ENCODE measurements around the gene CYP8B1.
A peak's percentile ranks its signal among the peaks of the same experiment; 100 is the strongest.

Gene CYP8B1

DNA sequence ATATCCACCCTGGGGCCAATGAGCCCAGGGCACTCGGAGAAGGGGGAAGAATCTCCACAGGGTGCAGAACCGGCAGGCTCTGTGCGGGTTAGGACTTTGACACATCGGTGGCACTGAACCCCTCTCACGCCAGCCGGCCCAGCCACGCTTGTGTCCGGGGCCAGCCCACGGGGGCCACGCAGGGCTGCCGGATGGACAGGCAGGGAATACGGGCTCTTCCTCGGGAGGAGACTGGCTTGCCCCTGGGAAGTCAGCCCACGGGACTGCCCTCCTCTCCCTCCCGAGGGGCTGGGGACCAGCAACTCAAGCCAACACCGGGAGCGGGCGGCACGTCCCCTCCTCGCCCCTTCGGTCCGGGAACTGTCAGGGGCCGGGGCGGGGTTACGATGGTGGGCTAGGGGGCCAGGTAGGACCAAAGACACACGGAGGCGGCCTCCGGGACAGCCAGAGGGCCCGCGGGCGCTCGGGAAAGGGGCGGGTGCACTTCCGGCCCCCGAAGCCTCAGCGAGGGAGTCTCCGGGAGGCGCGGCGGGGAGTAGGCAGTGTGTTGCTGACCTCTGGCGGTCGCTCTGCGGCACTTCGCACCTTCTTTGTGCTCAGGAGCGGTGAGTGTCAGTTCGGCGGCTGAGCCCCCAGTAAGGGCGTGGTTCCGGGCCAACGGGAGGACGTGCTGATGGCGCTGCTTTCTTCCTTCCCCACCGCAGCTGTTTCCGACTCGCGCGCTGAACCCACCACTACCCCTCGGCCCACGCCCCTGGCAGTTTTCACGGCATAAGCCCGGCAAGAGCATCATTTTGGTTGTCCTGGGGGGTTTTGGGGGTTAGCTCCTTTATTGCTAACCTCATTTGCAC is 5.1 kb upstream of the CYP8B1 start:
- H3K27ac ChIP-seq = peak overlapping the region; percentile 64; the same call in 1 of the 2 replicates
- TF ChIP-seq, protein P1, sequence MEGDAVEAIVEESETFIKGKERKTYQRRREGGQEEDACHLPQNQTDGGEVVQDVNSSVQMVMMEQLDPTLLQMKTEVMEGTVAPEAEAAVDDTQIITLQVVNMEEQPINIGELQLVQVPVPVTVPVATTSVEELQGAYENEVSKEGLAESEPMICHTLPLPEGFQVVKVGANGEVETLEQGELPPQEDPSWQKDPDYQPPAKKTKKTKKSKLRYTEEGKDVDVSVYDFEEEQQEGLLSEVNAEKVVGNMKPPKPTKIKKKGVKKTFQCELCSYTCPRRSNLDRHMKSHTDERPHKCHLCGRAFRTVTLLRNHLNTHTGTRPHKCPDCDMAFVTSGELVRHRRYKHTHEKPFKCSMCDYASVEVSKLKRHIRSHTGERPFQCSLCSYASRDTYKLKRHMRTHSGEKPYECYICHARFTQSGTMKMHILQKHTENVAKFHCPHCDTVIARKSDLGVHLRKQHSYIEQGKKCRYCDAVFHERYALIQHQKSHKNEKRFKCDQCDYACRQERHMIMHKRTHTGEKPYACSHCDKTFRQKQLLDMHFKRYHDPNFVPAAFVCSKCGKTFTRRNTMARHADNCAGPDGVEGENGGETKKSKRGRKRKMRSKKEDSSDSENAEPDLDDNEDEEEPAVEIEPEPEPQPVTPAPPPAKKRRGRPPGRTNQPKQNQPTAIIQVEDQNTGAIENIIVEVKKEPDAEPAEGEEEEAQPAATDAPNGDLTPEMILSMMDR (conservative IDR thresholded peaks at IDR 0.05) = peak; percentile 94

DNA sequence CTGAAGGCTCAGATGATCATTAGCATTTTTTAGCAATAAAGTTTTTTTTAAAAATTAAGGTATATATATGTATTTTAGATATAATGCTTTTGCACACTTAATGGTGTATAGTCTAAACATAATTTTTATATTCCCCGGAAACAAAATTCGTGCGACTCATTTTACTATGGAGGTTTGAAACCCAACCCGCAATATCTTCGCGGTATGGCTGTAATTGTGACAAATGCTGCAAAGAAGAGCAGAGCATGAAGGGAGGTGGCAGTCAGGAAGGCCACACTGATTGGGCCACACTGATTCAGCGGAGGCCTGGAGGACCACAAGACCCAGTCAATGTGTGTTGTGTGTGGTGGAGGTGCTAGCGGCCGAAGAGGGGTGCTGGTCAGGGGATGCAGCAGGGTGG is 4.5 kb upstream of the CYP8B1 start:
- TF ChIP-seq, protein P1 (conservative IDR thresholded peaks at IDR 0.05) = no peak
- H3K27ac ChIP-seq = peak overlapping the region; percentile 64; the same call in 1 of the 2 replicates

DNA sequence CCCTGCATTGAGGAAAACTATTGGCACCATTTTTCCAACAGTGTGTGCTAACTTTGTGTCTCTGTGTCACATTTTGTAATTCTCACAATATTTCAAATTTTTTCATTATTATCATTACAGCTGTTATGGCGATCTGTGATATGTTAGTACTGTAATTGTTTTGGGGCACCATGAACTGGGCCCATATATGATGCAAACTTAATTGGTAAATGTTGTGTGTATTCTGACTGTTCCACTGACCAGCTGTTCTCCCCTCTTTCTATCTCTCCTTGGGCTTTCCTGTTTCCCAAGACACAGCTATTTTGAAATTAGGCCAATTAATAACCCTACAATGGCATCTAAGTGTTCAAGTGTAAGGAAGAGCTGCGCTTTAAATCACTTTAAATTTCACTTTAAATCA is 2.2 kb upstream of the CYP8B1 start:
- TF ChIP-seq, protein P1 (conservative IDR thresholded peaks at IDR 0.05) = no peak
- no peak overlapping the region for H3K27ac ChIP-seq

DNA sequence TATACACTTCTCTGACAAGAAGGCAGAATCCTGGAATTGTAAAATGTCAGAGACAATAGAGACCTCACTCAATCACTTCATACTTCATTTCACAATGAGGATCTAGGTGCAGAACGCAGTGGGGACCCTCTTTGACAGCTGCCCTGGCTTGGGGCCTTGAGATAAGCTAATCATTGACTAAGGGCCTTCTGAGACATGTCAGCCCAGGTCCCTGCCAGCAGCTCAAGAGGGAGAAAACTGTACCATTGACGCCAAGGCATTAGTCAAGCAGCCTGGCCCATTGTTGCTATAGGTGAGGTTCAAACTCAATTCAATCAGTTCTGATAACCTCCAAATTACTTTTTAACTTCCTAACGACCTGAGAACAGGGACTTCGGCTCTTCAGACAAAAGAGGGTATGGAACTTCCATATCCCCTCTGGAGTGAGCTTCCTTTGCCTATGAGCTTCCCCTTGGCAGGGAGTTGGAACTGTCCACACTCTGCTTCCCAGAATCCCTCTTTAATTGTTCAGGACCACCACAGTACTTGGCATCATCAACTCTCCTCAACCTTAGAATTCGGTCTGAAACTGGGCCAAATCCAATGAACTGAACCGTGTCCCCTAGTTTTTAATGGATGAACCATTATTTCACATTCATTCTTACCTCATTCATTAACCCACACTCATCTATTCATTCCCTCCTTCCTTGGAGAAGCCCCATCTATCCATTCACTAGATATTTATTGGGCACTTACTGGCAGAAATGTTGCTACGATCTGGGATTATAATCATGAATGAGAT is 1.5 kb upstream of the CYP8B1 start:
- H3K27ac ChIP-seq = no peak overlapping the region
- TF ChIP-seq, protein P1 (conservative IDR thresholded peaks at IDR 0.05) = no peak

DNA sequence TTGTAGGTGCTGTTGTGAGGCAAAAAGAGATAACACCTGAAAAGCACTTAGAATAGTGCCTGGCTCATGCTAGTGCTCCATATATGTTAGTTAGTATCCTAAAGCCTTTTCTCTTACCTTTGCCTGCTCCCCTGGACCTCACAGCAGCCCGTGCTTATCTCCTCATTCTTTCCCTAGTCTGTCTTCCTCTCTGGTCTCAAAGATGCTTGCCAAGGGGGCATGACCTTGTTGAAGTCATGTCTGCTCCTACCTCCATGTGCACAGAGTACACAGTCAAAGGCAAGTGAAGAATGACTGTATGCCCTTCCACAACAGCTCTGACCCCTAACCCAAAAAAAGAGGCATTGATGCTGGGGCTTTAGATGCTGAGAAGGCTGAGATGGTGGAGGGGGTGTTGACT is 722 bp upstream of the CYP8B1 start:
- no peak overlapping the region for H3K27ac ChIP-seq
- TF ChIP-seq, protein P1 (conservative IDR thresholded peaks at IDR 0.05) = no peak

DNA sequence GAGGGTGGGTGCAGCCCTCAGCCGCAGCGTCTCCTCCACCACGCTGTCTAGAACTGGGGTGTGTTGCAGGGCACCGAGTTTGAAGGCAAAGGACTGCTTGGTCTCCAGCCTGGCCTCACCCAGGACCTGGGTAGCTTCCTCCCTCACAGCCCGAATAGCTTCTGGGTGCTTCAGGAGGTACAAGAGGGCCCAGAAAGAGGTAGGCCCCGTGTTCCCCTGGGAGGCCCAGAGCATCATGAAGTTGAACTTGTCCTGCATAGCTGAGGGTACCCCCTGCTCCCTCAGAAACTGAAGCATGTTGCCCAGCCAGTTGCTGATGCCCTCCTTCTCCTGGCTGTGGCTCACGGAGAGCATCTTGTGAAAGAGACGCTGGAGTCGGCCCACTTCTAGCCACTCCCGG is 930 bp downstream of the CYP8B1 start:
- no peak overlapping the region for H3K27ac ChIP-seq
- TF ChIP-seq, protein P1 (conservative IDR thresholded peaks at IDR 0.05) = no peak

DNA sequence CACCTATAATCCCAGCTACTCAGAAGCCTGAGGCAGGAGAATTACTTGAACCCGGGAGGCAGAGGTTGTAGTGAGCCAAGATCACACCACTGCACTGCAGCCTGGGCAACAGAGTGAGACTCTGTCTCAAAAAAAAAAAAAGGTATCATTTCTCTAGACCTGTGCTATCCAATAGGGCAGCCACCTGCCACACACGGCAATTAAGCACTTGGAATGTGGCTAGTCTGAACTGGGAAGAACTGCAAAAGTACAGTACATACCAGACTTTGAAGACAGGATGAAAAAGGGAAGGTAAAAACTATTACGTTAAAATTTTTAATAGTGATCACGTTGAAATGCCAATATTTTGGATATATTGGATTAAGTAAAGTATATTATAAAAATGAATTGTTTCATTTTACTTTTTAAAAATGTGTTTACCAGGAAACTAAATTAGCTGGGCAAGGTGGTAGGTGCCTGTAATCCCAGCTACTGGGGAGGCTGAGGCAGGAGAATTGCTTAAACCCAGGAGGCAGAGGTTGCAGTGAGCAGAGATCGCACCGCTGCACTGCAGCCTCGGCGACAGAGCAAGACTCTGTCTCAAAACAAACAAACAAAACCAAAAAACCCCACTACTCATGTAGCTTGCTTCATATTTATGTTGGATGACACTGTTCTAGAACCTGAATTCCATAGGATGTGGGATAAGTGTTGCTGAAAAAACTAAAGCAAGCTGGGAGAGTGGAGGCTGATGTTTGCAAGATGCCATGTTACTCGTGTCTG is 2.3 kb downstream of the CYP8B1 start:
- TF ChIP-seq, protein P1 (conservative IDR thresholded peaks at IDR 0.05) = no peak
- H3K27ac ChIP-seq = no peak overlapping the region

All from VCaP (cell line).